Metanephros (tissue), 1 donor: ENCODE measurements around the gene LRIG3. TPM values are rescaled to one million over a fixed set of nuclear protein-coding genes. Genes with fewer than 3 reads are reported as not detected.

Experiments used
- total RNA-seq: library from RNA; depleted of rRNA; stranded (reverse); fragments of >200 nt; gene quantifications from one replicate; pipeline ENCODE4 v1.2.3, GENCODE V29; 2014

The LRIG3 gene
- 82.7 TPM for total RNA-seq

GRCh38 chr12:58920102-58920960, at the start of gene LRIG3:
Gene LRIG3 (minus strand): TSS chr12:58920504. CDS start chr12:58920235, 269 bp downstream.

